Parietal lobe (tissue), 2 donors: Measurements from ENCODE around the gene ZEB1. TPM values are rescaled to one million over a fixed set of nuclear protein-coding genes. Genes with fewer than 3 reads are reported as not detected.

Experiments used
- small RNA-seq: library from RNA; depleted of rRNA; stranded (forward); fragments of <200 nt; gene quantifications from one replicate; pipeline ENCODE3, GENCODE V24; 2014; ENCODE audit warnings: low replicate concordance
- total RNA-seq: library from RNA; depleted of rRNA; stranded (reverse); fragments of >200 nt; gene quantifications from one replicate; pipeline ENCODE4 v1.2.3, GENCODE V29; 2014

The ZEB1 gene
- total RNA-seq: 86.7 TPM

GRCh38 chr10:31318854-31319601, at the start of gene ZEB1:
Gene ZEB1 (plus strand): TSS chr10:31319216. CDS start chr10:31319235, 19 bp downstream.

Small RNA genes within 50 kb of the gene (small RNA-seq; reads per million reads assigned to genes)
- not detected for gene SPTLC1P1
